HEK293T (cell line): ENCODE results near the gene PACRG.

ENCODE experiments used
- CTCF ChIA-PET: fragments of 350-600 bp; formaldehyde crosslinking; extraction: SDS; loops from one replicate; lab custom pipeline; 2021; ENCODE audit warnings: antibody characterized with exemption, inconsistent platforms; lab: Yijun Ruan, JAX
- POLR2A ChIA-PET: fragments of 350-600 bp; formaldehyde crosslinking; extraction: SDS; loops from one replicate; lab custom pipeline; 2020; ENCODE audit warnings: antibody characterized with exemption, inconsistent platforms; lab: Yijun Ruan, JAX
- DNase-seq: peaks from one replicate; pipeline ENCODE4 v3.0.0; 2012; ENCODE audit warnings: mixed read lengths; ENCODE audit errors: extremely low spot score
- ARNT ChIP-seq: fragments of 450-650 bp; IDR thresholded peaks from 2 replicates; pipeline ENCODE4 v1.6.1; 2017; ENCODE audit warnings: mild to moderate bottlenecking
- BHLHE40 ChIP-seq: fragments of 450-650 bp; IDR thresholded peaks from 2 replicates; pipeline ENCODE4 v1.6.1; 2016; ENCODE audit warnings: mild to moderate bottlenecking, moderate library complexity, borderline replicate concordance
- CTBP1 ChIP-seq: fragments of 450-650 bp; IDR thresholded peaks from 2 replicates; pipeline ENCODE4 v1.6.1; 2016; ENCODE audit warnings: borderline replicate concordance
- ELF4 ChIP-seq: fragments of 450-650 bp; IDR thresholded peaks from 2 replicates; pipeline ENCODE4 v1.6.1; 2017; ENCODE audit warnings: antibody characterized with exemption
- FOXA1 ChIP-seq: fragments of 450-650 bp; IDR thresholded peaks from 2 replicates; pipeline ENCODE4 v1.6.1; 2016; ENCODE audit warnings: mild to moderate bottlenecking
- FOXK2 ChIP-seq: fragments of 450-650 bp; IDR thresholded peaks from 2 replicates; pipeline ENCODE4 v1.6.1; 2016; ENCODE audit warnings: mild to moderate bottlenecking
- FOXM1 ChIP-seq: fragments of 450-650 bp; IDR thresholded peaks from 2 replicates; pipeline ENCODE4 v1.6.1; 2017; ENCODE audit warnings: mild to moderate bottlenecking, borderline replicate concordance
- HDGF ChIP-seq: fragments of 450-650 bp; IDR thresholded peaks from 2 replicates; pipeline ENCODE4 v1.6.1; 2017; ENCODE audit warnings: antibody characterized with exemption, borderline replicate concordance
- L3MBTL2 ChIP-seq: fragments of 450-650 bp; conservative IDR thresholded peaks from 2 replicates; pipeline ENCODE4 v1.6.1; 2016; ENCODE audit warnings: mild to moderate bottlenecking
- LEF1 ChIP-seq: fragments of 450-650 bp; IDR thresholded peaks from 2 replicates; pipeline ENCODE4 v1.6.1; 2017; ENCODE audit warnings: mild to moderate bottlenecking, borderline replicate concordance
- NFRKB ChIP-seq: fragments of 450-650 bp; IDR thresholded peaks from 2 replicates; pipeline ENCODE4 v1.6.1; 2016; ENCODE audit warnings: mild to moderate bottlenecking, moderate library complexity
- PKNOX1 ChIP-seq: fragments of 450-650 bp; IDR thresholded peaks from 2 replicates; pipeline ENCODE4 v1.6.1; 2016
- SP1 ChIP-seq: fragments of 450-650 bp; IDR thresholded peaks from 2 replicates; pipeline ENCODE4 v1.6.1; 2017
- SUZ12 ChIP-seq: fragments of 450-650 bp; IDR thresholded peaks from 2 replicates; pipeline ENCODE4 v1.6.1; 2016; ENCODE audit warnings: mild to moderate bottlenecking
- TARDBP ChIP-seq: fragments of 450-650 bp; IDR thresholded peaks from 2 replicates; pipeline ENCODE4 v1.6.1; 2016
- ZNF384 ChIP-seq: fragments of 450-650 bp; IDR thresholded peaks from 2 replicates; pipeline ENCODE4 v1.6.1; 2016

Gene PACRG

GRCh38 chr6:163212123-163212522 is 484.3 kb downstream of the PACRG start:
- CTCF ChIA-PET = interaction anchor here (0.6 kb wide), 1 partner anchor 262 kb away, joined by 5 read pairs; no protein-coding TSS in a partner anchor
- POLR2A ChIA-PET = interaction anchor here (0.8 kb wide), 1 partner anchor 9 kb away, joined by 3 read pairs; no protein-coding TSS in a partner anchor
- TF ChIP-seq FOXK2 (no peak), SP1 (no peak), L3MBTL2 (no peak), ELF4 (no peak), BHLHE40 (no peak)
- DNase-seq = no peak

GRCh38 chr6:163214259-163214658 is 486.5 kb downstream of the PACRG start:
- TF ChIP-seq ELF4 = no peak
- no peak for TF ChIP-seq L3MBTL2
- TF ChIP-seq SUZ12 = no peak
- no peak for TF ChIP-seq PKNOX1
- no peak for TF ChIP-seq ARNT
- DNase-seq = no peak
- POLR2A ChIA-PET = no interaction called here
- CTCF ChIA-PET = no interaction called here

GRCh38 chr6:163218361-163218894 is 490.7 kb downstream of the PACRG start:
- ChIA-PET CTCF (interaction anchor here (0.8 kb wide), 1 partner anchor 185 kb away, joined by 3 read pairs; no protein-coding TSS in a partner anchor), POLR2A (no interaction called here)
- TF ChIP-seq ARNT = no peak
- no peak for TF ChIP-seq TARDBP
- no peak for TF ChIP-seq NFRKB
- no peak for TF ChIP-seq FOXA1
- no peak for DNase-seq

GRCh38 chr6:163226181-163226835 is 498.5 kb downstream of the PACRG start:
- POLR2A ChIA-PET = no interaction called here
- DNase-seq = no peak
- CTCF ChIA-PET = no interaction called here
- no peak for TF ChIP-seq HDGF
- no peak for TF ChIP-seq SUZ12
- TF ChIP-seq SP1 = no peak
- TF ChIP-seq CTBP1 = no peak
- TF ChIP-seq FOXK2 = no peak
- TF ChIP-seq PKNOX1 = no peak
- TF ChIP-seq TARDBP = no peak
- no peak for TF ChIP-seq ARNT

DNA sequence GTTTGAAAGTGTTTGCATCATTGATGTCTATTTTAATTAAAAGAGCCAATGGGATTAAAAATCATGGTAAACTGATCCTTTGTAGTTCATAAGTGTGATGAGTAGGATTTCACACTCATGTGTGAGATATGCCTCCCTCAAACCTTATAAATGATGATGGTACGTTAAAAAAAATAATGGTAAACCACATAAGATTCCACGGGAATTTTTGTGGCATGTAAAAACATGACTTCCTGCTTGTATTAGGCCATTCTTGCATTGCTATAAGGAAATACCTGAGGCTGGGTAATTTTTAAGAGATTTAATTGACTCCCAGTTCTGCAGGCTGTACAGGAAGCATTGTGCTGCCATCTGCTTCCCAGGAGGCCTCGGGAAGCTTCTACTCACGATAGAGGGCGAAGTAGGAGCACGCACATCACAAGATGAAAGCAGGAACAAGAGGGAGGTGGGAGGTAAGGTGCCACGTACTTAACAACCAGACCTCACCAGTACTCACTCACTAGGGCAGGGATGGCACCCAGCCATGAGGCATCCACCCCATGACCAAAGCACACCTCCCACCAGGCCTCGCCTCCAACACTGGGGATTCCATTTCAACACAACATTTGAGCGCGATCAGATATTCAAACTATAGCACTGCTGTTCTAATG is 499.2 kb downstream of the PACRG start:
- TF ChIP-seq FOXM1 (no peak), SP1 (no peak), FOXA1 (no peak)
- DNase-seq = no peak
- ChIA-PET CTCF (no interaction called here), POLR2A (no interaction called here)

DNA sequence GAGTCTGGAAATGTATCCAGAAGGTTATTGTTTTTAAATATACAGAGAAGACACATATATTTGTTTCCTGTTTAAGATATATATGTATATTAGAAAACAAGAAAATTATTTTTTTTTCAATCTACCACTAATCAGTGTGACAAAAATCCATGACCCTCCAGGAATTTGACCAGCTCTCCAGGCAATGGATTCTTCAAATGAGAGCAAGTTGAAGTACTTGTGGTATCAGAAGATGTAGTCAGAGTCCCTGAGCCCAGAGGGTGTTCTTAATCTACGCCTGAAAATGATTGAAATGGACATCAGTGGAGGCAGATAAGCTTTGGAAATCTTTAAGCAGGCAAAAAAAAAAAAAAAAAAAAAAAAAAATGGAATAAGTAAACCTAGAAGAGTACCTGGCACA is 500.3 kb downstream of the PACRG start:
- CTCF ChIA-PET = no interaction called here
- no peak for DNase-seq
- POLR2A ChIA-PET = no interaction called here
- TF ChIP-seq ELF4 = no peak
- TF ChIP-seq L3MBTL2 = no peak
- no peak for TF ChIP-seq HDGF
- no peak for TF ChIP-seq FOXM1
- TF ChIP-seq ARNT = no peak
- no peak for TF ChIP-seq LEF1
- no peak for TF ChIP-seq NFRKB
- TF ChIP-seq BHLHE40 = no peak
- no peak for TF ChIP-seq ZNF384
- no peak for TF ChIP-seq FOXA1
- TF ChIP-seq TARDBP = no peak
- no peak for TF ChIP-seq CTBP1
- no peak for TF ChIP-seq FOXK2
- no peak for TF ChIP-seq SP1

- CTCF ChIA-PET = no interaction called here
- no peak for DNase-seq
- POLR2A ChIA-PET = no interaction called here
- no peak for TF ChIP-seq NFRKB
- TF ChIP-seq BHLHE40 = no peak
- TF ChIP-seq FOXA1 = no peak
- no peak for TF ChIP-seq LEF1
- TF ChIP-seq FOXK2 = no peak
- TF ChIP-seq PKNOX1 = no peak
- TF ChIP-seq ARNT = no peak
- TF ChIP-seq L3MBTL2 = no peak
- TF ChIP-seq HDGF = no peak
- TF ChIP-seq FOXM1 = no peak
- no peak for TF ChIP-seq ELF4
- TF ChIP-seq TARDBP = no peak
- TF ChIP-seq ZNF384 = no peak
These were observed 501.3 kb downstream of the PACRG start for GRCh38 chr6:163229050-163229449.
